CD1c-positive myeloid dendritic cell (primary cell): ENCODE results near the gene POU2AF1.
"Not testable (repeated sequence)": the region's sequence is repeated elsewhere in the genome, so short reads cannot be mapped to it uniquely, and the experiment has no call there.

Source experiments
- DNase-seq: peaks from one replicate; pipeline ENCODE4 v3.0.0-alpha.2; 2016; ENCODE audit errors: extremely low spot score

The POU2AF1 gene

GRCh38 chr11:111409915-111410314 is 30.8 kb upstream of the POU2AF1 start:
- DNase-seq: peak; percentile 32

- DNase-seq: no peak
Observed at GRCh38 chr11:111408789-111409727, 30.0 kb upstream of the POU2AF1 start.

DNA sequence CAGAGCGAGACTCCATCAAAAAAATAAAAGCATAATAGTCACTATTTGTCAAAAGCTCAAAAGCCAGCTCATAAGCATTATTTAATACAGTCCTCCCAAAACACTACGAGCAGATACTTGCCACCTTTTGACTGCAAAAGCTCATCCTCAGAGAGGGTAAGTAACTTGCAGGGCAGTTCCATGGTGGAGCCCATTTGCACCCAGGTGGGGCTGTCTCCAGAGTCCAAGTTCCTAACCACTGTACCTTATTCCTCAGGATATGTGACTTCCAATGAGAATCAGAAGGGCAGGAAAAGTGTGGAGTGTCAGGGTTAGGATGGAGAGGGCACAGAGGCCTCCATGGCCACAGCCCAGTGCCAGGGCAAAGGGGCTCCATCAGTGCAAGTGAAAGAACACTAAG is 28.6 kb upstream of the POU2AF1 start:
- DNase-seq: no peak

DNA sequence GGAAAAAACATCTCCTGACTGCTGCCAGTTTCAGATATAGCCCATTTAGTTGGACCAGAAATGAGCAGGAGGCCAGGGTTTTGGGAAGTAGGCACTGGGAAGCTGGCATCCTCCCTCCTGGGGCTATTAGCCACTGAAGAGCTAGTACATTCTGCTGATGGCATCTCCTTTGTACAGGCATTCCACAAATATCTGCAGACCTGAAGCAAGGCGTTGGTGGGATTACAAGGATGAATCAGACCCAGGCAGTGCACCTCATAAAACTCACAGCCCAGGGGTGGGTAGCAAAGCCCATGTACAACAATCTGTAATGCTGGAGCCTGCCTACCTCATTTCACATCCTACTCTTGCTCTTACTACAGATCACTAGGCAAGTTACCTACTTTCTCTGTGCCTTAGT is 27.5 kb upstream of the POU2AF1 start:
- DNase-seq: no peak

- DNase-seq: no peak
Observed at GRCh38 chr11:111406091-111406490, 27.0 kb upstream of the POU2AF1 start.

GRCh38 chr11:111405551-111405950 is 26.5 kb upstream of the POU2AF1 start:
- no peak for DNase-seq

- DNase-seq: no peak
Observed at GRCh38 chr11:111403051-111403726, 24.1 kb upstream of the POU2AF1 start.

- DNase-seq: no peak
Observed at GRCh38 chr11:111402411-111402810, 23.3 kb upstream of the POU2AF1 start.

GRCh38 chr11:111401957-111402356 is 22.9 kb upstream of the POU2AF1 start:
- not testable (repeated sequence) for DNase-seq

DNA sequence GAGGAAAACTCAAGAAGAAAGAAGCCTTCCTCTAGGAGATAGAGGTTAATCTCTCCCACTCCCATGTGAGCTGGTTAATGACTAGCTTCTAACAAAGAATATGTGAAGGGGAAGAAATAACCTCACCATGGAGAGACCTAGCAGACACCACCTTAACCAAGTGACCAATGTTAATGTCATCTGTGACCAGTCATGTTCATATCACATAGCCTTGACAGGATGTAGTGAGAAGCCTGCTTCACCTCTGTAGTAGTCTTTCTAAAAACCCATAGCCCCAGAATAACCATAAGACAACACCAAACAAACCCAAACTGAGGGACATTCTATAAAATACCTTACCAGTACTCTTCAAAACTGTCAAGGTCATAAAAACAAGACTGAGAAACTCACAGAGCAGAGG is 21.5 kb upstream of the POU2AF1 start:
- no peak for DNase-seq

GRCh38 chr11:111399187-111400031 is 20.3 kb upstream of the POU2AF1 start:
- DNase-seq: no peak

GRCh38 chr11:111397034-111397433 is 18.0 kb upstream of the POU2AF1 start:
- no peak for DNase-seq

DNA sequence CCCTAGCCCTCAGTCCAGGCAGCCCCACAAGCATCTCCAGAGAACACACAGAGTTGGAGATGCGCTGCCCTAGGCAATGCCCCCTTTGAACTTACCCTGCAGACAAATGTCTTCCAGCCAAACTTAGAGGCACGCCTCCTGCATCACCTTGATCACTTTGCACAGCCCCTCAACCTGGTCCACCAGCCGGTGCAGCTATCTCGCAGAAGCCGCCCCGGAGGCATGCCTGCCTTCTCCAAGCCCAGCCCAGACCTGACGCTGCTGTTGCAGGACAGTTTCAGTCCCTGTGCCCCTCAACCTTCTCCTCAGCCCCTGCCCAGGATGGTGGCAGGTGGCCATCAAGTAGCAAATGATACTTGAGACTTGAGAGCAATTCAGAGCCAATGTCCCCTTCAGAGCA is 16.7 kb upstream of the POU2AF1 start:
- no peak for DNase-seq

- no peak for DNase-seq
Observed at GRCh38 chr11:111395081-111395480, 16.0 kb upstream of the POU2AF1 start.

DNA sequence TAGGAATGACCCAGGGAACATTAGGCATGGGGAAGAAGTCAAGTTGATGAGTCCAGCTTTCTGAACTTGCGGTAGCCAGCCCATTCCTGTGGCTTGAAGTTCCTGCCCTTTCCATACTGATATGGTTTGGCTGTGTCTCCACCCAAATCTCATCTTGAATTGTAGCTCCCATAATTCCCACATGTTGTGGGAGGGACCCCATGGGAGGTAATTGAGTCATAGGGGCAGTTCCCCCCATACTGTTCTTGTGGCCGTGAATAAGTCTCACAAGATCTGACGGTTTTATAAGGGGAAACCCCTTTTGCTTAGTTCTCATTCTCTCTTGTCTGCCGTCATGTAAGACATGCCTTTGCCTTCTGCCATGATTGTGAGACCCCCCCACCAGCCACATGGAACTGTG is 15.1 kb upstream of the POU2AF1 start:
- not testable (repeated sequence) for DNase-seq

- no peak for DNase-seq
Observed at GRCh38 chr11:111393585-111393984, 14.5 kb upstream of the POU2AF1 start.

- no peak for DNase-seq
Observed at GRCh38 chr11:111393096-111393495, 14.0 kb upstream of the POU2AF1 start.

GRCh38 chr11:111392552-111392951 is 13.5 kb upstream of the POU2AF1 start:
- no peak for DNase-seq

DNA sequence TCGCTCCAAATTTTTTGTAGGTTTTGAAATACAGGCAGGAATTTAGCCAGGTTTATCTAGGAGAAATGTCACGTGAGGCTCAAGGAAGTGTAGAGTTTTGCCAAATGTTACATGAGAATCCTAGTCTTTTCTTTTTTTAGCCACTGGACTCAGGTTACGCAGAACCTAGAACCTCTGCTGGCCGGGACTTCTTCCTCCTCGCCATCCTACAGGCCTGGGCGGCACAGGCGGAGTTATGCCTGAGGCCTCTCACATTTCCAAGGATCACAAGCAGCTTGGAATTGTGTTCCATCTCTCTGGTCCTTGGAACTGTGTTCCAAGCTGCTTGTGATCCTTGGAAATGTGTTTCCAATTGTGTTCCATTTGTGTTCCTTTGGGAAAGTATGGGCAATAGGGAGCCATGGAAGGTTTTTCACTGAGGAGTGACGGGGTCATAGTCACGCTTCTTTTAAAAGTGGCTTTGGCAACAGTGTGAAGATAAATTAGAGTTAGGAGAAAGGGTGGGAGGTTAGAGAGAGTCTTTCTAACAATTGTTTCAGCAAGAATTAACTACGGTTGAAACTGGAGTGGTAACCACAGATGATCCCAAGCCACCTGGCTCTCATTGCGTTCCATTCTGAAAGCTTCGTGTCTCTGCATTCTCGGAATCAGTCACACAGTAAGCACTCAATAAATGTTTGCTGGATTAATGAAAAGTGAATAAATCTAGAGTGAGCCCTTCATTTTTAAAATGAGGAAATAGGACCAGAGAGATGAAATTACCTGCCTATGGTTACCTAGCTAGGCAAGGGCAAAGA is 12.5 kb upstream of the POU2AF1 start:
- no peak for DNase-seq

- DNase-seq: no peak
Observed at GRCh38 chr11:111388842-111389241, 9.8 kb upstream of the POU2AF1 start.

DNA sequence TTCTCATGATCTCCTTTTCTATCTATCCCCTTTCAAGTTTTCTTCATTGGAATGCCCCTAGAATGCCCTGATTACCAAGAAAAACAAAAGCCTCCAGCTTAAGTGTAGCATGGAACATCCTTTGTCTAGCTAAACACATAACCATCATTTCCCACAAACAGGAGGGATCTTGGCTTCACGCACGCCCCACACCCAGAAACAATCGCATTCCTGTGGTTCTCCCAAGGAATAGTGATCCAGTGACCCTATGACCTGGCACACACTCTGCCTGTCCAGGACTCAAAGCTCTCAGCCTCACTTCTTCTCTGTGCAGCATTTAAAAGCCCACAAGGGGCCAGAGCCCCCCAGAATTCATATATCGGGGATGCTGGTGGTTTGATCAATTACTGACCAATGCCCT is 9.3 kb upstream of the POU2AF1 start:
- no peak for DNase-seq
